Subcutaneous adipose tissue (tissue), 4 donors: ENCODE results near the gene CDK17. TPM values are rescaled to one million over a fixed set of nuclear protein-coding genes. Genes with fewer than 3 reads are reported as not detected.

Experiments used
- CTCF ChIP-seq: fragments of 450-650 bp; IDR thresholded peaks from one replicate; pipeline ENCODE4 v1.5.1; 2016; ENCODE audit warnings: low read depth, mild to moderate bottlenecking, control low read depth, antibody characterized with exemption, moderate library complexity
- total RNA-seq, 4 donors: library from RNA; depleted of rRNA; stranded (reverse); fragments of >200 nt; gene quantifications; one replicate each; pipeline ENCODE4 v1.1.0, GENCODE V29; 2016

The CDK17 gene
- total RNA-seq, 4 donors from 2014 or later, result 54.7 to 83.5 (median 63.2) TPM

- no peak for TF ChIP-seq CTCF
Measured at GRCh38 chr12:96338852-96339471, 61.3 kb downstream of the CDK17 start.

- no peak for TF ChIP-seq CTCF
Measured at GRCh38 chr12:96337953-96338352, 62.3 kb downstream of the CDK17 start.

GRCh38 chr12:96336489-96336888, 63.8 kb downstream of the CDK17 start:
- TF ChIP-seq CTCF, result no peak

GRCh38 chr12:96335270-96335669, 65.0 kb downstream of the CDK17 start:
- TF ChIP-seq CTCF, result no peak

- TF ChIP-seq CTCF, result no peak
Measured at GRCh38 chr12:96334502-96334901, 65.7 kb downstream of the CDK17 start.

GRCh38 chr12:96329545-96329944, 70.7 kb downstream of the CDK17 start:
- no peak for TF ChIP-seq CTCF

GRCh38 chr12:96329018-96329417, 71.2 kb downstream of the CDK17 start:
- TF ChIP-seq CTCF, result no peak
